ENCODE data around the gene KANK3.
"Not testable (repeated sequence)": the region's sequence is repeated elsewhere in the genome, so short reads cannot be mapped to it uniquely, and the experiment has no call there.

The KANK3 gene

GRCh38 chr19:8336660-8337059 is 6.4 kb downstream of the KANK3 start:
- no peak for DNase-seq

GRCh38 chr19:8336072-8336569 is 6.9 kb downstream of the KANK3 start:
- DNase-seq, result no peak

GRCh38 chr19:8335343-8336071 is 7.6 kb downstream of the KANK3 start:
- DNase-seq, result no peak

GRCh38 chr19:8334458-8335342 is 8.4 kb downstream of the KANK3 start:
- DNase-seq, result no peak

GRCh38 chr19:8333767-8334457 is 9.2 kb downstream of the KANK3 start:
- no peak for DNase-seq

- no peak for DNase-seq
Measured at GRCh38 chr19:8332976-8333766, 9.9 kb downstream of the KANK3 start.

GRCh38 chr19:8331263-8331845 is 11.7 kb downstream of the KANK3 start:
- DNase-seq, result no peak

GRCh38 chr19:8329996-8330395 is 13.1 kb downstream of the KANK3 start:
- no peak for DNase-seq

- no peak for DNase-seq
Measured at GRCh38 chr19:8325454-8325853, 17.6 kb downstream of the KANK3 start.

- DNase-seq, result no peak
Measured at GRCh38 chr19:8324186-8325050, 18.6 kb downstream of the KANK3 start.

GRCh38 chr19:8323781-8324185 is 19.3 kb downstream of the KANK3 start:
- no peak for DNase-seq

GRCh38 chr19:8322638-8322997 is 20.4 kb downstream of the KANK3 start:
- no peak for DNase-seq

GRCh38 chr19:8321986-8322637 is 20.9 kb downstream of the KANK3 start:
- no peak for DNase-seq

- peak; percentile 86 to 87 for DNase-seq
Measured at GRCh38 chr19:8321067-8321985, 21.7 kb downstream of the KANK3 start, which contains the start of the genes NDUFA7 and RPS28. Gene NDUFA7, minus strand, starts transcription at chr19:8321375. Its CDS starts 17 bp downstream, at chr19:8321358. Gene RPS28, plus strand, starts transcription at chr19:8321496. Its CDS starts 35 bp downstream, at chr19:8321531.

GRCh38 chr19:8320564-8321066 is 22.4 kb downstream of the KANK3 start:
- no peak for DNase-seq

- DNase-seq, result no peak
Measured at GRCh38 chr19:8319807-8320520, 23.1 kb downstream of the KANK3 start.

GRCh38 chr19:8318835-8319234 is 24.2 kb downstream of the KANK3 start:
- not testable (repeated sequence) for DNase-seq
